HL-60 (cell line): ENCODE data around the gene RASSF9.

Source experiments
- DNase-seq, 2 experiments: peaks; one replicate each; pipeline ENCODE4 v3.0.0-alpha.2; 2010 to 2020; ENCODE audit warnings: low read depth in 1 of 2, low spot score in 1 of 2
- H3K27ac ChIP-seq: fragments of 250-450 bp; sonication (Bioruptor Pico); replicated peaks from 2 replicates; pipeline ENCODE4 v1.5.1; 2020; ENCODE audit warnings: mild to moderate bottlenecking, moderate library complexity
- H3K27me3 ChIP-seq: fragments of 250-450 bp; sonication (Bioruptor Pico); 2 replicates; pipeline ENCODE4 v1.5.1; 2021; ENCODE audit warnings: mild to moderate bottlenecking, moderate library complexity; ENCODE audit not compliant: insufficient read depth, poor library complexity, severe bottlenecking
- H3K4me3 ChIP-seq: replicated peaks from 2 replicates; pipeline ENCODE4 v1.5.1; 2011; ENCODE audit warnings: mild to moderate bottlenecking, control low read depth, low read length; ENCODE audit not compliant: insufficient read depth
- CTCF ChIP-seq: IDR thresholded peaks from one replicate; pipeline ENCODE4 v1.5.1; 2011; ENCODE audit warnings: low read length, control low read depth, inconsistent platforms; ENCODE audit not compliant: insufficient read depth
- GABPA ChIP-seq: IDR thresholded peaks from 2 replicates; pipeline ENCODE4 v1.6.1; 2012; ENCODE audit warnings: low read depth
- POLR2AphosphoS5 ChIP-seq: IDR thresholded peaks from 2 replicates; pipeline ENCODE4 v1.6.1; 2012; ENCODE audit warnings: low read depth
- REST ChIP-seq: IDR thresholded peaks from 2 replicates; pipeline ENCODE4 v1.6.1; 2012; ENCODE audit warnings: low read depth; ENCODE audit not compliant: insufficient replicate concordance
- SPI1 ChIP-seq: IDR thresholded peaks from 2 replicates; pipeline ENCODE4 v1.6.1; 2012; ENCODE audit warnings: low read depth, mild to moderate bottlenecking, borderline replicate concordance

The RASSF9 gene

GRCh38 chr12:85807730-85808129, 28.5 kb downstream of the RASSF9 start:
- TF ChIP-seq SPI1 (no peak), REST (no peak), POLR2AphosphoS5 (no peak), CTCF (no peak), GABPA (no peak)
- H3K4me3 ChIP-seq, result no peak overlapping the region
- DNase-seq, result no peak
- H3K27ac ChIP-seq, result no peak overlapping the region
- no peaks in the 10 kb centered on the region for H3K27me3 ChIP-seq

- TF ChIP-seq CTCF (no peak), SPI1 (no peak), POLR2AphosphoS5 (no peak), GABPA (no peak), REST (no peak)
- no peak for DNase-seq
- Histone ChIP-seq H3K27me3 (no peaks in the 10 kb centered on the region), H3K27ac (no peak overlapping the region), H3K4me3 (no peak overlapping the region)
Measured at GRCh38 chr12:85805654-85806053, 30.6 kb downstream of the RASSF9 start.

- DNase-seq, result no peak
- Histone ChIP-seq H3K4me3 (no peak overlapping the region), H3K27ac (no peak overlapping the region), H3K27me3 (no peaks in the 10 kb centered on the region)
- no peak for TF ChIP-seq REST
- no peak for TF ChIP-seq POLR2AphosphoS5
- TF ChIP-seq CTCF, result no peak
- no peak for TF ChIP-seq SPI1
- TF ChIP-seq GABPA, result no peak
Measured at GRCh38 chr12:85804663-85805062, 31.5 kb downstream of the RASSF9 start.
